ENCODE data around the gene MDM1. TPM values are rescaled to one million over a fixed set of nuclear protein-coding genes. Genes with fewer than 3 reads are reported as not detected.

Gene MDM1
- total RNA-seq, 1 experiment from 2014 or later: 22.2 TPM

DNA sequence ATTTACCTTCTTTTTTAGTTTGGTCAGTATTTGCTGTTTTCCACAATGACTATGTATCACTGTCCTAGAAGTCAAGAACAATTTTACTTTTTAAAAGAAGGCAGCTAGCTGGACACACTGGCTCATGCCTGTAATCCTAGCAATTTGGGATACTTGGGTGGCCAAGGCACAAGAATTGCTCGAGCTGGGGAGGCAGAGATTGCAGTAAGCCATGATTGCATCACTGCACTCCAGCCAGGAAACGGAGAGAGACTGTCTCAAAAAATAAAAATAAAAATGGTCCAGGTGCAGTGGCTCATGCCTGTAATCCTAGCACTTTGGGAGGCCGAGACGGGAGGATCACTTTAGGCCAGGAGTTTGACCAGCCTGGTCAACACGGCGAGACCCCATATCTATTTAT is 28.3 kb downstream of the MDM1 start:
- Mint-ChIP-seq H3K4me3 (ENCODE audit: unreplicated experiment) (no peak overlapping the region), H3K27me3 (ENCODE audit: insufficient read depth, unreplicated experiment) (no peaks in the 10 kb centered on the region), H3K36me3 (ENCODE audit: insufficient read depth, unreplicated experiment) (peaks cover 7% of the 10 kb centered on the region), H3K27ac (ENCODE audit: unreplicated experiment) (no peak overlapping the region), H3K4me1 (ENCODE audit: low read depth, unreplicated experiment) (peaks cover 13% of the 10 kb centered on the region), H3K9me3 (ENCODE audit: unreplicated experiment) (no peaks in the 10 kb centered on the region)
- BruUV-seq (replicated peaks): no TSS peak
- DNase-seq: no peak
- Histone ChIP-seq H3K36me3 (ENCODE audit: control insufficient read depth, insufficient read depth, low read length) (no peaks in the 10 kb centered on the region), H3K4me3 (ENCODE audit: low read depth, low read length) (no peak overlapping the region), H3K27me3 (replicated peaks; ENCODE audit: control insufficient read depth, insufficient read depth, low read length) (no peaks in the 10 kb centered on the region), H3K9me3 (no peaks in the 10 kb centered on the region), H3K4me1 (peaks cover 6% of the 10 kb centered on the region)
- TF ChIP-seq, protein P1, sequence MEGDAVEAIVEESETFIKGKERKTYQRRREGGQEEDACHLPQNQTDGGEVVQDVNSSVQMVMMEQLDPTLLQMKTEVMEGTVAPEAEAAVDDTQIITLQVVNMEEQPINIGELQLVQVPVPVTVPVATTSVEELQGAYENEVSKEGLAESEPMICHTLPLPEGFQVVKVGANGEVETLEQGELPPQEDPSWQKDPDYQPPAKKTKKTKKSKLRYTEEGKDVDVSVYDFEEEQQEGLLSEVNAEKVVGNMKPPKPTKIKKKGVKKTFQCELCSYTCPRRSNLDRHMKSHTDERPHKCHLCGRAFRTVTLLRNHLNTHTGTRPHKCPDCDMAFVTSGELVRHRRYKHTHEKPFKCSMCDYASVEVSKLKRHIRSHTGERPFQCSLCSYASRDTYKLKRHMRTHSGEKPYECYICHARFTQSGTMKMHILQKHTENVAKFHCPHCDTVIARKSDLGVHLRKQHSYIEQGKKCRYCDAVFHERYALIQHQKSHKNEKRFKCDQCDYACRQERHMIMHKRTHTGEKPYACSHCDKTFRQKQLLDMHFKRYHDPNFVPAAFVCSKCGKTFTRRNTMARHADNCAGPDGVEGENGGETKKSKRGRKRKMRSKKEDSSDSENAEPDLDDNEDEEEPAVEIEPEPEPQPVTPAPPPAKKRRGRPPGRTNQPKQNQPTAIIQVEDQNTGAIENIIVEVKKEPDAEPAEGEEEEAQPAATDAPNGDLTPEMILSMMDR (IDR thresholded peaks at IDR 0.05; ENCODE audit: insufficient read depth in 1 of 2, low read depth in 1 of 2, low read length in 1 of 2, severe bottlenecking in 1 of 2, unreplicated experiment in 1 of 2): no peak
- intact Hi-C loops (cut with micrococcal nuclease; ENCODE audit: unreplicated experiment): no loop called here
- CTCF ChIA-PET: no interaction called here
- POLR2A ChIA-PET: interaction anchor here (0.5 kb wide), 1 partner anchor 124 kb away, joined by 4 read pairs; no protein-coding TSS in a partner anchor

DNA sequence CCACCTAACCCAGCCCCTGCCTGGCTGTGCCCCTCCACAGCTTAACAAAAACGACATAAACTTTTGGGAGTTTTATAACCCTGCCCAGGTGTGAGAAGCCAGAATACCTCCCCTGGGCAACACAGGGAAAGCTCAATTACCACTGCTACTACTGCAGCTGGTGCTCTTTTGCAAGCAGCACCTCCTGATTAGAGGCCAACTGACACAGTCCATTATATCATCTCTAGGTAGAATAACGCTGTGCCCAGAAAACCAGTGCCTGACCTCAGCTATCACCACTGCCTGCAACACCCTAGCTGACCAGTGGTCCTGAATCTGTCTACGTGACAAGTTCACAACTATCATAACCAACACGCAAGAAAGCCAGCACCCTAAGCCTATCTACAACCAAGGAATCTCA is 34.2 kb downstream of the MDM1 start:
- TF ChIP-seq, protein P1 (IDR thresholded peaks at IDR 0.05; ENCODE audit: insufficient read depth in 1 of 2, low read depth in 1 of 2, low read length in 1 of 2, severe bottlenecking in 1 of 2, unreplicated experiment in 1 of 2): no peak
- POLR2A ChIA-PET: no interaction called here

DNA sequence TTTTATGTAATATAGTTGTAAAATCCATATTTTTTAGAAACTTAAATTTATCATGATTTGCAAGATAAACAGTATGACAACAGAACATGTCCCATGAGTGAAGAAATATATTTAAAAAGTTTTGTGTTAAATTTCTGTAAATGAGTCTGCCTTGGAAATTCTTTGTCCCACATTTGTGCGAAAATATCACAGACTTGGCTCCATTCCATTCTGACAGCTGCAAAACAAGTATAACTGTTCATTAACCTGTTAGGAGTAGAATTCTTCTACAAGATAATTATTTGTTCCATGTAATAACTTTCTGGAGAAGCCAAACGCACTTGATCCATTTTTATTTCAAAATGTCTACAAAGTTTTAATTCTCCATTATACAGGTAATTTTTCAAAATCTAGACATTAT is 37.9 kb downstream of the MDM1 start:
- Histone ChIP-seq H3K9me3 (no peaks in the 10 kb centered on the region), H3K4me1 (peaks cover 4% of the 10 kb centered on the region; the same call in 1 of the 2 replicates), H3K36me3 (ENCODE audit: control insufficient read depth, insufficient read depth, low read length) (no peaks in the 10 kb centered on the region), H3K27me3 (replicated peaks; ENCODE audit: control insufficient read depth, insufficient read depth, low read length) (no peaks in the 10 kb centered on the region), H3K4me3 (ENCODE audit: low read depth, low read length) (no peak overlapping the region)
- TF ChIP-seq, protein P1 (IDR thresholded peaks at IDR 0.05; ENCODE audit: insufficient read depth in 1 of 2, low read depth in 1 of 2, low read length in 1 of 2, severe bottlenecking in 1 of 2, unreplicated experiment in 1 of 2): no peak
- H3K9me3 Mint-ChIP-seq (ENCODE audit: unreplicated experiment): no peaks in the 10 kb centered on the region
- H3K27ac Mint-ChIP-seq (ENCODE audit: unreplicated experiment): no peak overlapping the region
- BruUV-seq (replicated peaks): no TSS peak
- DNase-seq: no peak
- POLR2A ChIA-PET: no interaction called here
- peaks cover 5% of the 10 kb centered on the region for H3K4me1 Mint-ChIP-seq (ENCODE audit: low read depth, unreplicated experiment)
- intact Hi-C loops (cut with micrococcal nuclease; ENCODE audit: unreplicated experiment): no loop called here
- no peak overlapping the region for H3K4me3 Mint-ChIP-seq (ENCODE audit: unreplicated experiment)
- no peaks in the 10 kb centered on the region for H3K27me3 Mint-ChIP-seq (ENCODE audit: insufficient read depth, unreplicated experiment)
- H3K36me3 Mint-ChIP-seq (ENCODE audit: insufficient read depth, unreplicated experiment): no peaks in the 10 kb centered on the region
- CTCF ChIA-PET: no interaction called here

More for the DNA sequence above, 34.2 kb downstream of the MDM1 start:
- H3K9me3 Mint-ChIP-seq (ENCODE audit: unreplicated experiment): no peaks in the 10 kb centered on the region
- intact Hi-C loops (cut with micrococcal nuclease; ENCODE audit: unreplicated experiment): no loop called here
- H3K36me3 ChIP-seq (ENCODE audit: control insufficient read depth, insufficient read depth, low read length): no peaks in the 10 kb centered on the region
- no peaks in the 10 kb centered on the region for H3K9me3 ChIP-seq
- no TSS peak for BruUV-seq (replicated peaks)
- no peak overlapping the region for H3K4me3 ChIP-seq (ENCODE audit: low read depth, low read length)
- H3K4me1 ChIP-seq: peaks cover 8% of the 10 kb centered on the region
- no peaks in the 10 kb centered on the region for H3K27me3 ChIP-seq (replicated peaks; ENCODE audit: control insufficient read depth, insufficient read depth, low read length)
- no peaks in the 10 kb centered on the region for H3K27me3 Mint-ChIP-seq (ENCODE audit: insufficient read depth, unreplicated experiment)
- H3K36me3 Mint-ChIP-seq (ENCODE audit: insufficient read depth, unreplicated experiment): peaks cover 7% of the 10 kb centered on the region
- CTCF ChIA-PET: no interaction called here
- DNase-seq: no peak
- no peak overlapping the region for H3K27ac Mint-ChIP-seq (ENCODE audit: unreplicated experiment)
- H3K4me3 Mint-ChIP-seq (ENCODE audit: unreplicated experiment): no peak overlapping the region
- H3K4me1 Mint-ChIP-seq (ENCODE audit: low read depth, unreplicated experiment): peaks cover 14% of the 10 kb centered on the region
